HG03558 (cell line): ENCODE data around the gene FYN.
A peak's percentile ranks its signal among the peaks of the same experiment; 100 is the strongest.
"Not testable (repeated sequence)": the region's sequence is repeated elsewhere in the genome, so short reads cannot be mapped to it uniquely, and the experiment has no call there.

Experiments
- ATAC-seq: cut with Tn5 transposase; IDR thresholded peaks from one replicate; pipeline ENCODE4 v1.9.1; 2021; ENCODE audit warnings: moderate number of reproducible peaks; ENCODE audit not compliant: unreplicated experiment; ENCODE audit errors: extremely low read depth

The FYN gene

GRCh38 chr6:111873178-111874024, at the start of gene FYN:
TSS of gene FYN (minus strand) at chr6:111873452. CDS start at chr6:111720051, 153,401 bp downstream.
- ATAC-seq: peak; percentile 97

GRCh38 chr6:111922454-111923297, 49.4 kb upstream of the FYN start:
- ATAC-seq: no peak

- ATAC-seq: no peak
Observed at GRCh38 chr6:111921103-111921502, 47.9 kb upstream of the FYN start.

GRCh38 chr6:111920578-111920977, 47.3 kb upstream of the FYN start:
- ATAC-seq: no peak

- ATAC-seq: no peak
Observed at GRCh38 chr6:111918825-111919224, 45.6 kb upstream of the FYN start.

- ATAC-seq: no peak
Observed at GRCh38 chr6:111916747-111917146, 43.5 kb upstream of the FYN start.

GRCh38 chr6:111914617-111915016, 41.4 kb upstream of the FYN start:
- no peak for ATAC-seq

GRCh38 chr6:111912904-111913303, 39.7 kb upstream of the FYN start:
- no peak for ATAC-seq

- ATAC-seq: no peak
Observed at GRCh38 chr6:111911428-111911827, 38.2 kb upstream of the FYN start.

GRCh38 chr6:111909238-111909637, 36.0 kb upstream of the FYN start:
- ATAC-seq: no peak

GRCh38 chr6:111908365-111908764, 35.1 kb upstream of the FYN start:
- ATAC-seq: not testable (repeated sequence)

- ATAC-seq: no peak
Observed at GRCh38 chr6:111900735-111901134, 27.5 kb upstream of the FYN start.

- ATAC-seq: no peak
Observed at GRCh38 chr6:111899531-111899930, 26.3 kb upstream of the FYN start.

- ATAC-seq: no peak
Observed at GRCh38 chr6:111898452-111898851, 25.2 kb upstream of the FYN start.

- ATAC-seq: no peak
Observed at GRCh38 chr6:111894951-111895350, 21.7 kb upstream of the FYN start.

- ATAC-seq: no peak
Observed at GRCh38 chr6:111894272-111894671, 21.0 kb upstream of the FYN start.

GRCh38 chr6:111892431-111892830, 19.2 kb upstream of the FYN start:
- ATAC-seq: no peak

GRCh38 chr6:111890988-111891387, 17.7 kb upstream of the FYN start:
- ATAC-seq: no peak

- no peak for ATAC-seq
Observed at GRCh38 chr6:111888928-111889695, 15.9 kb upstream of the FYN start.

GRCh38 chr6:111886793-111887192, 13.5 kb upstream of the FYN start:
- not testable (repeated sequence) for ATAC-seq
